GM19452 (cell line): Measurements from ENCODE around the gene CCR1.
"Not testable (repeated sequence)": the region's sequence is repeated elsewhere in the genome, so short reads cannot be mapped to it uniquely, and the experiment has no call there.

Experiments used
- ATAC-seq: cut with Tn5 transposase; IDR thresholded peaks from one replicate; pipeline ENCODE4 v1.9.1; 2021; ENCODE audit not compliant: unreplicated experiment

The CCR1 gene

GRCh38 chr3:46184469-46184868 lies 23.6 kb downstream of the CCR1 start:
- no peak for ATAC-seq

- ATAC-seq = no peak
Measured at GRCh38 chr3:46183330-46183729, 24.8 kb downstream of the CCR1 start.

- ATAC-seq = no peak
Measured at GRCh38 chr3:46168583-46169345, 39.3 kb downstream of the CCR1 start.

GRCh38 chr3:46163556-46164041 lies 44.5 kb downstream of the CCR1 start:
- ATAC-seq = no peak

GRCh38 chr3:46162975-46163555 lies 45.0 kb downstream of the CCR1 start:
- ATAC-seq = no peak

GRCh38 chr3:46157685-46158084 lies 50.4 kb downstream of the CCR1 start:
- ATAC-seq = not testable (repeated sequence)

GRCh38 chr3:46154311-46154710 lies 53.8 kb downstream of the CCR1 start:
- no peak for ATAC-seq
